OCI-LY1 (cell line): Measurements from ENCODE around the gene SIK3.

Source experiments
- H2AFZ ChIP-seq: fragments of 200-600 bp; sonication (generic), shearing (Covaris generic); 2 replicates; pipeline ENCODE4 v1.6.0; 2014; ENCODE audit warnings: antibody characterized with exemption, mild to moderate bottlenecking, low read length
- H3F3A ChIP-seq: fragments of 200-600 bp; sonication (generic), shearing (Covaris generic); 2 replicates; pipeline ENCODE4 v1.6.0; 2014; ENCODE audit warnings: mild to moderate bottlenecking, antibody characterized with exemption, low read length, moderate library complexity; ENCODE audit not compliant: insufficient read depth
- H3K27ac ChIP-seq: fragments of 200-600 bp; sonication (generic); 2 replicates; pipeline ENCODE4 v1.5.1; 2014; ENCODE audit warnings: low read length, mixed run types, mild to moderate bottlenecking, low read depth; ENCODE audit not compliant: poor library complexity, severe bottlenecking
- H3K27me3 ChIP-seq: fragments of 200-600 bp; sonication (generic); 2 replicates; pipeline ENCODE4 v1.6.0; 2014; ENCODE audit warnings: antibody characterized with exemption, mild to moderate bottlenecking, low read length, moderate library complexity; ENCODE audit not compliant: insufficient read depth
- H3K36me3 ChIP-seq: fragments of 200-600 bp; sonication (generic); 2 replicates; pipeline ENCODE4 v1.6.1; 2014; ENCODE audit warnings: mild to moderate bottlenecking, antibody characterized with exemption, low read length, moderate library complexity, mixed read lengths; ENCODE audit not compliant: insufficient read depth
- H3K4me1 ChIP-seq: fragments of 200-600 bp; sonication (generic); 2 replicates; pipeline ENCODE4 v1.5.1; 2014; ENCODE audit warnings: mild to moderate bottlenecking, low read length, moderate library complexity; ENCODE audit not compliant: insufficient read depth, severe bottlenecking
- H3K4me2 ChIP-seq: fragments of 200-600 bp; sonication (generic), shearing (Covaris generic); 2 replicates; pipeline ENCODE4 v1.6.1; 2014; ENCODE audit warnings: low read length
- H3K4me3 ChIP-seq: fragments of 200-600 bp; sonication (generic); 2 replicates; pipeline ENCODE4 v1.5.1; 2014; ENCODE audit warnings: low read length, low read depth, mild to moderate bottlenecking, mixed read lengths; ENCODE audit not compliant: poor library complexity, severe bottlenecking
- H3K79me2 ChIP-seq: fragments of 200-600 bp; shearing (Covaris generic); 2 replicates; pipeline ENCODE4 v1.6.1; 2016; ENCODE audit warnings: mixed run types, low read length, mixed read lengths; ENCODE audit not compliant: insufficient read depth
- H3K9ac ChIP-seq: fragments of 200-600 bp; sonication (generic), shearing (Covaris generic); 2 replicates; pipeline ENCODE4 v1.6.1; 2014; ENCODE audit warnings: mild to moderate bottlenecking, low read length, mixed read lengths
- H3K9me2 ChIP-seq: fragments of 200-600 bp; sonication (generic), shearing (Covaris generic); 2 replicates; pipeline ENCODE4 v1.6.1; 2014; ENCODE audit warnings: low read depth, mild to moderate bottlenecking, low read length, mixed read lengths
- H3K9me3 ChIP-seq: fragments of 200-600 bp; shearing (Covaris generic); 2 replicates; pipeline ENCODE4 v1.6.1; 2014; ENCODE audit warnings: low read length, mixed read lengths
- H4K20me1 ChIP-seq: fragments of 200-600 bp; sonication (generic), shearing (Covaris generic); 2 replicates; pipeline ENCODE4 v1.6.0; 2016; ENCODE audit warnings: mild to moderate bottlenecking, low read length; ENCODE audit not compliant: insufficient read depth
- CTCF ChIP-seq: fragments of 200-600 bp; sonication (generic), shearing (Covaris generic); IDR thresholded peaks from 2 replicates; pipeline ENCODE4 v1.5.1; 2017; ENCODE audit warnings: mild to moderate bottlenecking, antibody characterized with exemption, low read length, moderate library complexity, mixed read lengths
- EZH2 ChIP-seq: fragments of 200-600 bp; sonication (generic), shearing (Covaris generic); IDR thresholded peaks from 2 replicates; pipeline ENCODE4 v1.8.0; 2017; ENCODE audit warnings: borderline replicate concordance, mixed run types, mild to moderate bottlenecking, antibody characterized with exemption, low read length, moderate library complexity, mixed read lengths

Gene SIK3

GRCh38 chr11:117096201-117096991 lies 1.8 kb downstream of the SIK3 start:
- peaks cover 15% of the 10 kb centered on the region for H3K36me3 ChIP-seq
- peaks cover 35% of the 10 kb centered on the region for H3K4me1 ChIP-seq
- H3K9ac ChIP-seq = peak overlapping the region; percentile 97
- H3K79me2 ChIP-seq = peaks cover 65% of the 10 kb centered on the region
- TF ChIP-seq CTCF = 0 out of 2 replicates have a peak, but pooled peaks have one; percentile 19
- no peak for TF ChIP-seq EZH2
- no peaks in the 10 kb centered on the region for H3F3A ChIP-seq
- no peak overlapping the region for H2AFZ ChIP-seq
- H4K20me1 ChIP-seq = no peaks in the 10 kb centered on the region
- H3K9me3 ChIP-seq = no peaks in the 10 kb centered on the region
- H3K27ac ChIP-seq = peak overlapping the region; percentile 88
- H3K9me2 ChIP-seq = no peaks in the 10 kb centered on the region
- H3K27me3 ChIP-seq = no peaks in the 10 kb centered on the region
- peak overlapping the region; percentile 99 for H3K4me3 ChIP-seq
- H3K4me2 ChIP-seq = peak overlapping the region; percentile 99

- Histone ChIP-seq H3K9ac (peak overlapping the region; percentile 97), H3F3A (no peaks in the 10 kb centered on the region), H3K27me3 (no peaks in the 10 kb centered on the region), H3K9me2 (no peaks in the 10 kb centered on the region), H3K27ac (peak overlapping the region; percentile 88), H3K9me3 (no peaks in the 10 kb centered on the region), H3K4me2 (peak overlapping the region; percentile 99), H3K79me2 (peaks cover 73% of the 10 kb centered on the region), H3K4me3 (peak overlapping the region; percentile 99), H3K36me3 (peaks cover 15% of the 10 kb centered on the region), H3K4me1 (peaks cover 38% of the 10 kb centered on the region), H4K20me1 (no peaks in the 10 kb centered on the region), H2AFZ (no peak overlapping the region)
- TF ChIP-seq CTCF = no peak
- no peak for TF ChIP-seq EZH2
Measured at GRCh38 chr11:117095284-117096161, 2.7 kb downstream of the SIK3 start.

- no peaks in the 10 kb centered on the region for H3K9me2 ChIP-seq
- H3F3A ChIP-seq = no peaks in the 10 kb centered on the region
- peaks cover 15% of the 10 kb centered on the region for H3K36me3 ChIP-seq
- H4K20me1 ChIP-seq = no peaks in the 10 kb centered on the region
- H3K4me2 ChIP-seq = peak overlapping the region; percentile 99
- H2AFZ ChIP-seq = no peak overlapping the region
- H3K79me2 ChIP-seq = peaks cover 81% of the 10 kb centered on the region
- H3K27me3 ChIP-seq = no peaks in the 10 kb centered on the region
- no peaks in the 10 kb centered on the region for H3K9me3 ChIP-seq
- H3K4me1 ChIP-seq = peaks cover 45% of the 10 kb centered on the region
- H3K9ac ChIP-seq = no peak overlapping the region
- peak overlapping the region; percentile 1 for H3K27ac ChIP-seq
- TF ChIP-seq EZH2 (no peak), CTCF (no peak)
- H3K4me3 ChIP-seq = peak overlapping the region; percentile 99
Measured at GRCh38 chr11:117094776-117095175, 3.5 kb downstream of the SIK3 start.
